ENCODE measurements around the gene GID8. TPM values are rescaled to one million over a fixed set of nuclear protein-coding genes. Genes with fewer than 3 reads are reported as not detected.

The GID8 gene
- total and polyA plus RNA-seq, 8 donors: 24.5 to 52.6 (median 47.6) TPM

- intact Hi-C loops (cut with DNase I): no loop called here
- Histone ChIP-seq H3K4me3 (no peak overlapping the region), H3K4me1 (peaks cover 31 to 92% of the 10 kb centered on the region in 2 donors), H3K9me3 (no peaks in the 10 kb centered on the region), H3K27ac (no peak overlapping the region), H3K36me3 (peaks cover 0 to 11% of the 10 kb centered on the region in 2 donors), H3K27me3 (no peaks in the 10 kb centered on the region)
- ATAC-seq: no peak
- DNase-seq: no peak
- no peak for TF ChIP-seq CTCF (IDR thresholded peaks at IDR 0.05)
Observed at GRCh38 chr20:62917720-62918119, 20.2 kb upstream of the GID8 start.

- H3K4me3 ChIP-seq: no peak overlapping the region
- H3K9me3 ChIP-seq: no peaks in the 10 kb centered on the region
- H3K4me1 ChIP-seq: peaks cover 35 to 96% of the 10 kb centered on the region in 2 donors
- intact Hi-C loops (cut with DNase I): no loop called here
- H3K36me3 ChIP-seq: peaks cover 0 to 7% of the 10 kb centered on the region in 2 donors
- no peak for ATAC-seq
- no peaks in the 10 kb centered on the region for H3K27me3 ChIP-seq
- H3K27ac ChIP-seq: no peak overlapping the region
- no peak for TF ChIP-seq CTCF (IDR thresholded peaks at IDR 0.05)
- DNase-seq: no peak
Observed at GRCh38 chr20:62918147-62918546, 19.8 kb upstream of the GID8 start.

GRCh38 chr20:62918831-62919230 is 19.1 kb upstream of the GID8 start:
- peaks cover 0 to under 1% of the 10 kb centered on the region in 2 donors for H3K36me3 ChIP-seq
- no peaks in the 10 kb centered on the region for H3K27me3 ChIP-seq
- no peaks in the 10 kb centered on the region for H3K9me3 ChIP-seq
- H3K27ac ChIP-seq: no peak overlapping the region
- ATAC-seq: no peak
- H3K4me1 ChIP-seq: peaks cover 42 to 100% of the 10 kb centered on the region in 2 donors
- intact Hi-C loops (cut with DNase I): no loop called here
- TF ChIP-seq CTCF (IDR thresholded peaks at IDR 0.05): no peak
- no peak overlapping the region for H3K4me3 ChIP-seq
- DNase-seq: no peak

GRCh38 chr20:62920039-62920645 is 17.8 kb upstream of the GID8 start:
- intact Hi-C loops (cut with DNase I): no loop called here
- no peak for TF ChIP-seq CTCF (IDR thresholded peaks at IDR 0.05)
- H3K27ac ChIP-seq: no peak overlapping the region
- H3K4me1 ChIP-seq: peaks cover 43 to 100% of the 10 kb centered on the region in 2 donors
- H3K9me3 ChIP-seq: no peaks in the 10 kb centered on the region
- H3K36me3 ChIP-seq: no peaks in the 10 kb centered on the region
- DNase-seq (no peak), ATAC-seq (no peak)
- no peak overlapping the region for H3K4me3 ChIP-seq
- H3K27me3 ChIP-seq: no peaks in the 10 kb centered on the region

GRCh38 chr20:62921119-62921687 is 16.7 kb upstream of the GID8 start:
- H3K27ac ChIP-seq: no peak overlapping the region
- intact Hi-C loops (cut with DNase I): no loop called here
- no peaks in the 10 kb centered on the region for H3K36me3 ChIP-seq
- peak; percentile 62 for ATAC-seq
- no peaks in the 10 kb centered on the region for H3K27me3 ChIP-seq
- peak in 2 of 4 donors; percentile 48 to 57 for DNase-seq
- H3K4me3 ChIP-seq: no peak overlapping the region
- TF ChIP-seq CTCF (IDR thresholded peaks at IDR 0.05): peak; percentile 29 to 58
- peaks cover 41 to 93% of the 10 kb centered on the region in 2 donors for H3K4me1 ChIP-seq
- H3K9me3 ChIP-seq: no peaks in the 10 kb centered on the region
